GM12878 (cell line): Measurements from ENCODE around the gene MYH2. TPM values are rescaled to one million over a fixed set of nuclear protein-coding genes. Genes with fewer than 3 reads are reported as not detected.

Experiments
- ATAC-seq: fragments of 200-7000 bp; cut with Tn5 transposase; 3 replicates; pipeline ENCODE4 v1.9.1; 2020; ENCODE audit warnings: mild to moderate bottlenecking, moderate library complexity
- BruUV-seq: library from RNA; stranded (reverse); fragments of 400-500 nt; replicated peaks from 2 replicates; lab custom pipeline; 2021; lab: Mats Ljungman, UMichigan
- CTCF ChIA-PET: fragments of 300-600 bp; sonication (Branson Sonifier 250); formaldehyde crosslinking; extraction: SDS; loops from one replicate; lab custom pipeline; 2021; ENCODE audit warnings: inconsistent platforms; lab: Yijun Ruan, JAX
- POLR2A ChIA-PET: fragments of 350-600 bp; formaldehyde crosslinking; extraction: SDS; loops from one replicate; lab custom pipeline; 2021; ENCODE audit warnings: inconsistent platforms; lab: Charles Lee
- RAD21 ChIA-PET: fragments of 300-600 bp; sonication (Branson Sonifier 250); formaldehyde crosslinking; loops from one replicate; lab custom pipeline; 2023; ENCODE audit warnings: antibody characterized with exemption; ENCODE audit not compliant: unreplicated experiment; lab: Charles Lee
- SMC1A ChIA-PET: fragments of 300-600 bp; sonication (Branson Sonifier 250); formaldehyde crosslinking; loops from one replicate; lab custom pipeline; 2023; ENCODE audit not compliant: unreplicated experiment, uncharacterized antibody; lab: Charles Lee
- DNase-seq: peaks from one replicate; pipeline ENCODE4 v3.0.0-alpha.2; 2011; ENCODE audit warnings: low read depth, low spot score
- FAIRE-seq: peaks from 3 replicates; lab custom pipeline; 2011; peaks lifted over from hg19 to GRCh38; lab: Jason Lieb, UNC
- H2AFZ ChIP-seq: 2 replicates; pipeline ENCODE4 v1.6.0; 2011; ENCODE audit warnings: low read depth, low read length, control low read depth; ENCODE audit not compliant: control insufficient read depth
- H3K27ac ChIP-seq: 2 replicates; pipeline ENCODE4 v1.5.1; 2011; ENCODE audit warnings: control low read depth; ENCODE audit not compliant: control insufficient read depth, insufficient read depth
- H3K27me3 ChIP-seq, 2 experiments: replicated peaks in 1 of 2; 2 replicates each; pipeline versions ENCODE4 v1.6.0 to v1.6.1; 2011; ENCODE audit warnings: low read length in 1 of 2; ENCODE audit not compliant: control insufficient read depth in 2 of 2, insufficient read depth in 2 of 2
- H3K36me3 ChIP-seq, 2 experiments: 2 replicates each; pipeline ENCODE4 v1.5.1; 2011; ENCODE audit warnings: low read length in 1 of 2; ENCODE audit not compliant: control insufficient read depth in 2 of 2, insufficient read depth in 2 of 2
- H3K4me1 ChIP-seq: 2 replicates; pipeline ENCODE4 v1.6.1; 2011; ENCODE audit warnings: mild to moderate bottlenecking, low read length, moderate library complexity, mixed read lengths; ENCODE audit not compliant: control insufficient read depth, insufficient read depth
- H3K4me2 ChIP-seq: 2 replicates; pipeline ENCODE4 v1.6.0; 2011; ENCODE audit warnings: control low read depth; ENCODE audit not compliant: control insufficient read depth, insufficient read depth
- H3K4me3 ChIP-seq: fragments of 200-600 bp; sonication (generic); 2 replicates; pipeline ENCODE4 v1.5.1; 2016
- H3K79me2 ChIP-seq: 2 replicates; pipeline ENCODE4 v1.6.0; 2011; ENCODE audit warnings: low read length; ENCODE audit not compliant: control insufficient read depth, insufficient read depth
- H3K9ac ChIP-seq: 2 replicates; pipeline ENCODE4 v1.8.0; 2011; ENCODE audit warnings: low read length, control low read depth, mixed read lengths; ENCODE audit not compliant: control insufficient read depth, insufficient read depth
- H3K9me3 ChIP-seq: replicated peaks from 3 replicates; pipeline ENCODE4 v1.5.1; 2011; ENCODE audit warnings: mild to moderate bottlenecking, low read length; ENCODE audit not compliant: control insufficient read depth, insufficient read depth
- H4K20me1 ChIP-seq: 2 replicates; pipeline ENCODE4 v1.6.0; 2011; ENCODE audit not compliant: control insufficient read depth, insufficient read depth
- BCL11A ChIP-seq: IDR thresholded peaks from 2 replicates; pipeline ENCODE4 v1.6.1; 2011; ENCODE audit warnings: low read depth, low read length
- CHD4 ChIP-seq: fragments of 200-600 bp; sonication (generic); IDR thresholded peaks from 2 replicates; pipeline ENCODE4 v1.6.1; 2016; ENCODE audit warnings: mild to moderate bottlenecking
- CREB1 ChIP-seq: IDR thresholded peaks from 2 replicates; pipeline ENCODE4 v1.6.1; 2012; ENCODE audit warnings: low read depth, mild to moderate bottlenecking, inconsistent platforms
- NR2C1 ChIP-seq: fragments of 450-650 bp; IDR thresholded peaks from 2 replicates; pipeline ENCODE4 v1.6.1; 2017; ENCODE audit warnings: antibody characterized with exemption, mild to moderate bottlenecking, moderate library complexity
- SREBF2 ChIP-seq: IDR thresholded peaks from 2 replicates; pipeline ENCODE4 v1.6.1; 2012; ENCODE audit warnings: mild to moderate bottlenecking, low read length
- YY1 ChIP-seq: IDR thresholded peaks from 2 replicates; pipeline ENCODE4 v1.6.1; 2011; ENCODE audit warnings: low read depth, mild to moderate bottlenecking, low read length
- in situ Hi-C: fragments of 300-500 bp; cut with MboI; formaldehyde crosslinking; loops from 9 replicates; pipeline ENCODE4 v1.14.3; 2018; ENCODE audit warnings: mixed read lengths
- intact Hi-C: fragments of 100-400 bp; cut with micrococcal nuclease; formaldehyde crosslinking; loops from one replicate; pipeline ENCODE4 v1.14.2; 2022; ENCODE audit not compliant: unreplicated experiment
- polyA plus RNA-seq, 11 experiments: library from polyadenylated mRNA; depleted of rRNA in 4 of 11; unstranded in 6 of 11; stranded (reverse) in 5 of 11; fragments of >200 nt; fragmentation: Nextera tagmentation in 4 of 11; fragmentation: Illumina TruSeq in 1 of 11; extraction: Ambion mirVana in 4 of 11; extraction: Trizol in 1 of 11; gene quantifications; 1 replicate in 1 of 11; 2 replicates in 10 of 11; pipeline versions ENCODE4 v1.2.1 to v1.2.3, GENCODE V29; 2011 to 2016; ENCODE audit warnings: inconsistent platforms in 2 of 11, missing spikeins in 2 of 11, low read depth in 1 of 11
- total RNA-seq, 4 experiments: library from RNA; depleted of rRNA in 3 of 4; stranded (reverse); fragments of >200 nt in 3 of 4; fragmentation: Illumina TruSeq in 1 of 4; extraction: Trizol in 1 of 4; gene quantifications; 2 replicates each; pipeline versions ENCODE4 v1.2.1 to v1.2.3, GENCODE V29; 2013 to 2021
- TF ChIP-seq, protein P1 (sequence below), 3 experiments: IDR thresholded peaks in 2 of 3; conservative IDR thresholded peaks in 1 of 3; 2 replicates each; pipeline ENCODE4 v1.5.1; 2011; ENCODE audit warnings: low read depth in 3 of 3, low read length in 3 of 3, mild to moderate bottlenecking in 3 of 3, control low read depth in 2 of 3, moderate library complexity in 2 of 3, inconsistent platforms in 1 of 3, mixed read lengths in 1 of 3; ENCODE audit not compliant: control insufficient read depth in 2 of 3, insufficient read depth in 1 of 3; ENCODE audit errors: extremely low read depth in 1 of 3
- TF ChIP-seq, protein P2 (sequence below): IDR thresholded peaks from 2 replicates; pipeline ENCODE4 v1.6.1; 2011; ENCODE audit warnings: borderline replicate concordance, low read depth, mild to moderate bottlenecking, moderate library complexity, mixed read lengths, low read length; ENCODE audit not compliant: insufficient read depth; ENCODE audit errors: extremely low read length

Gene MYH2
- total and polyA plus RNA-seq, 10 of the 15 experiments (the other 5 are each of a cell fraction or from before 2014, with no cell fraction given), result not detected

DNA sequence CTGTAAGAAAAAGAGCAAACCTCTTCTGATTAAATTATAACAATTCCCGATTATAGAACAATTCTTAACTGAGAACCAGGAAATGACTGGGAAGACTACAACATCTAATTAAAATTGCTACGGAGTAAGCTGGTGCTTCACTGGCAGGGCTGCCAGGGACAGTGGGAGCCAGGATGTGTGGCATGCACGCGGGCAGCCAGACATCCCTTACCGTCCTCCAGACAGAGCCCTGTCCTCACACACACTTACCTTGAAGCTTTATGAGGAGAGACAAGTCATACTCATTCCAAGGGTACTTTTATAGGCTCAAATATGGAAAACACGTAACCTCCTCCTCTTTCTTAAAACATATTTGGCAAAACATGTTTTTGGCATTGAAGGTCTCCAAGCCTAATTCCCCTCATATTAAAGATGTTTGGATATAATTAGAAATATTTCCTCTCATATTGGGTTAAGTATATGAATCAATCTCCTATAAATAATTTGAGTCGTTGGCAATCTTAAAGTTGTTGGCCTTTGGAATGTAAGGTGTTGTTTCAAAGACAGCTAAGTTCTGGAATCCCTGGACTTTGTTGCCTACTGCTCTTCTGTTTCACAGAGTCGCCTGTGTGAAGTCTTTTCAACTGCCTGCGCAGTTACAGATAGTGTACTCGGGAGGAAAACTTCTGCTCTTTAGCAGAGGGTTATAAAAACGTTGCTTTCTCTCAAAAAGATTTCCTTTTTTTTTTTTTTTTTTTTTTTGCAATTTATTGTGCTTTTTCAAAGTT, 31.0 kb downstream of the MYH2 start, which contains the start of gene MYH1 (continued):
- TF ChIP-seq, protein P1, sequence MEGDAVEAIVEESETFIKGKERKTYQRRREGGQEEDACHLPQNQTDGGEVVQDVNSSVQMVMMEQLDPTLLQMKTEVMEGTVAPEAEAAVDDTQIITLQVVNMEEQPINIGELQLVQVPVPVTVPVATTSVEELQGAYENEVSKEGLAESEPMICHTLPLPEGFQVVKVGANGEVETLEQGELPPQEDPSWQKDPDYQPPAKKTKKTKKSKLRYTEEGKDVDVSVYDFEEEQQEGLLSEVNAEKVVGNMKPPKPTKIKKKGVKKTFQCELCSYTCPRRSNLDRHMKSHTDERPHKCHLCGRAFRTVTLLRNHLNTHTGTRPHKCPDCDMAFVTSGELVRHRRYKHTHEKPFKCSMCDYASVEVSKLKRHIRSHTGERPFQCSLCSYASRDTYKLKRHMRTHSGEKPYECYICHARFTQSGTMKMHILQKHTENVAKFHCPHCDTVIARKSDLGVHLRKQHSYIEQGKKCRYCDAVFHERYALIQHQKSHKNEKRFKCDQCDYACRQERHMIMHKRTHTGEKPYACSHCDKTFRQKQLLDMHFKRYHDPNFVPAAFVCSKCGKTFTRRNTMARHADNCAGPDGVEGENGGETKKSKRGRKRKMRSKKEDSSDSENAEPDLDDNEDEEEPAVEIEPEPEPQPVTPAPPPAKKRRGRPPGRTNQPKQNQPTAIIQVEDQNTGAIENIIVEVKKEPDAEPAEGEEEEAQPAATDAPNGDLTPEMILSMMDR (IDR thresholded peaks at IDR 0.05 in 2 of 3, conservative IDR thresholded peaks at IDR 0.05 in 1 of 3; ENCODE audit: control insufficient read depth in 2 of 3, extremely low read depth in 1 of 3, insufficient read depth in 1 of 3, low read depth in 3 of 3, low read length in 3 of 3), result no peak
- TF ChIP-seq NR2C1, result no peak
- TF ChIP-seq SREBF2, result no peak
- no peak for TF ChIP-seq CREB1
- TF ChIP-seq, protein P2, sequence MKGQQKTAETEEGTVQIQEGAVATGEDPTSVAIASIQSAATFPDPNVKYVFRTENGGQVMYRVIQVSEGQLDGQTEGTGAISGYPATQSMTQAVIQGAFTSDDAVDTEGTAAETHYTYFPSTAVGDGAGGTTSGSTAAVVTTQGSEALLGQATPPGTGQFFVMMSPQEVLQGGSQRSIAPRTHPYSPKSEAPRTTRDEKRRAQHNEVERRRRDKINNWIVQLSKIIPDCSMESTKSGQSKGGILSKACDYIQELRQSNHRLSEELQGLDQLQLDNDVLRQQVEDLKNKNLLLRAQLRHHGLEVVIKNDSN, result no peak

DNA sequence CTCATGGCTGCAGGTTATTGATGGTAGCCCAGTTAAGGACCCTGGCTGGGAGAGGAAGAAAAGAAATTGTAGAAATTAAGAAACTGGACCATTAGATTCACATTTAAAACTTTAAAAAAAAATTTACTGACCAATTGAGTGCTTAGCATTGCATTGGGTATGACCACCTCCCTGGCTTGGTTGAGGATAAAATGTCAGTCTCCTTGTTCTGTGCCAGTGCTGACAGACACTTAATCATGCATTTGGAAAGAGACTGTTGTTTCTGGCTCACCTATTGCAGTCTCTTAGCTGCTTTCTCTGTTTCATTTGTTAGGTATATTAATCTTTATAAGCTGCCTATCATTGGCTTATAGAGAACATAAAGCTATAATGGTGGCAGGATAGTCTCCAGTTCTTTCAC, 32.8 kb downstream of the MYH2 start:
- BruUV-seq, result no TSS peak
- no peak overlapping the region for H3K4me3 ChIP-seq
- H3K36me3 ChIP-seq, result no peaks in the 10 kb centered on the region
- no peaks in the 10 kb centered on the region for H3K4me1 ChIP-seq
- no peak overlapping the region for H2AFZ ChIP-seq
- no peaks in the 10 kb centered on the region for H4K20me1 ChIP-seq
- in situ Hi-C loops, result no loop called here
- no peak for DNase-seq
- RAD21 ChIA-PET, result no interaction called here
- TF ChIP-seq BCL11A (no peak), CHD4 (no peak), YY1 (no peak)
- no peaks in the 10 kb centered on the region for H3K79me2 ChIP-seq
- no peaks in the 10 kb centered on the region for H3K27me3 ChIP-seq
- SMC1A ChIA-PET, result no interaction called here
- FAIRE-seq, result no peak
- no peak overlapping the region for H3K9ac ChIP-seq
- H3K9me3 ChIP-seq, result no peaks in the 10 kb centered on the region
- POLR2A ChIA-PET, result no interaction called here
- CTCF ChIA-PET, result no interaction called here
- no peak overlapping the region for H3K27ac ChIP-seq
- intact Hi-C loops, result no loop called here
- no peak for ATAC-seq
- H3K4me2 ChIP-seq, result no peak overlapping the region
